Neural progenitor cell (in vitro differentiated cells): ENCODE measurements around the gene MVB12B.

Experiments
- CTCF ChIP-seq: fragments of 200-600 bp; sonication (generic); IDR thresholded peaks from 2 replicates; pipeline ENCODE4 v1.5.1; 2017; ENCODE audit warnings: antibody characterized with exemption, mild to moderate bottlenecking
- EZH2 ChIP-seq: fragments of 200-600 bp; sonication (generic); IDR thresholded peaks from 2 replicates; pipeline ENCODE4 v1.6.1; 2017; ENCODE audit warnings: antibody characterized with exemption, mild to moderate bottlenecking, moderate library complexity
- EZH2phosphoT487 ChIP-seq: fragments of 200-600 bp; sonication (generic); IDR thresholded peaks from 2 replicates; pipeline ENCODE4 v1.6.1; 2017; ENCODE audit warnings: antibody characterized with exemption

- TF ChIP-seq EZH2: no peak
- TF ChIP-seq CTCF: no peak
- TF ChIP-seq EZH2phosphoT487: no peak
Observed at GRCh38 chr9:126371007-126371870, 44.6 kb downstream of the MVB12B start.
